ENCODE measurements around the gene ADAMTS17.

Gene ADAMTS17

GRCh38 chr15:100134586-100134985 is 207.2 kb downstream of the ADAMTS17 start:
- TF ChIP-seq, protein P1, sequence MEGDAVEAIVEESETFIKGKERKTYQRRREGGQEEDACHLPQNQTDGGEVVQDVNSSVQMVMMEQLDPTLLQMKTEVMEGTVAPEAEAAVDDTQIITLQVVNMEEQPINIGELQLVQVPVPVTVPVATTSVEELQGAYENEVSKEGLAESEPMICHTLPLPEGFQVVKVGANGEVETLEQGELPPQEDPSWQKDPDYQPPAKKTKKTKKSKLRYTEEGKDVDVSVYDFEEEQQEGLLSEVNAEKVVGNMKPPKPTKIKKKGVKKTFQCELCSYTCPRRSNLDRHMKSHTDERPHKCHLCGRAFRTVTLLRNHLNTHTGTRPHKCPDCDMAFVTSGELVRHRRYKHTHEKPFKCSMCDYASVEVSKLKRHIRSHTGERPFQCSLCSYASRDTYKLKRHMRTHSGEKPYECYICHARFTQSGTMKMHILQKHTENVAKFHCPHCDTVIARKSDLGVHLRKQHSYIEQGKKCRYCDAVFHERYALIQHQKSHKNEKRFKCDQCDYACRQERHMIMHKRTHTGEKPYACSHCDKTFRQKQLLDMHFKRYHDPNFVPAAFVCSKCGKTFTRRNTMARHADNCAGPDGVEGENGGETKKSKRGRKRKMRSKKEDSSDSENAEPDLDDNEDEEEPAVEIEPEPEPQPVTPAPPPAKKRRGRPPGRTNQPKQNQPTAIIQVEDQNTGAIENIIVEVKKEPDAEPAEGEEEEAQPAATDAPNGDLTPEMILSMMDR (IDR thresholded peaks at IDR 0.05; ENCODE audit: low read depth, low read length, missing control alignments): no peak
- DNase-seq (ENCODE audit: low read depth): no peak
- no peak overlapping the region for H3K4me3 ChIP-seq (ENCODE audit: low read depth, low read length)

DNA sequence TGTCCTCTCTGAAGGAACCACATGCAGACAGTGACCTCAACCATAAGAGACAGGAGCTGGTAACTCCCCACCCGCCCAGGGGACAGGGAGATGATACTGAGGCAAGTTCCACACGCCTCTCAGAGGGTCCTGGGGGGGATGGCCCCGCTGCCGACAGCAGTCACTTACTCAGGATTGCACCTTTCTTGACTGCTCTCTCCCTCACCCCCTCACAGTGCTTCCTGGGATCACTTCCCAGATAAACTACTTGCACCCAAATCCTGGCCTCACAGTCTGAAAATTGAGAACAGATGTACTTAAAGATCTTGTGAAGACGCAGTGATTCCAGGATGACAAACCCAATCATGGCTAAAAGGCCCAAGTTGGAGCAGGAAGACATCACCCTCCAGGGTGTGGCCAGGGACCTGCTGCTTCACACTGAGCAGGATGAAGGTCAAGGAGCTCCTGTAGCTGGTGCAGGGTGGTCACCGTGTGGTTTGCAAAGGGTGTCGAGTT is 207.6 kb downstream of the ADAMTS17 start:
- no peak for DNase-seq (ENCODE audit: low read depth)
- TF ChIP-seq, protein P1 (IDR thresholded peaks at IDR 0.05; ENCODE audit: low read depth, low read length, missing control alignments): no peak
- H3K4me3 ChIP-seq (ENCODE audit: low read depth, low read length): no peak overlapping the region

DNA sequence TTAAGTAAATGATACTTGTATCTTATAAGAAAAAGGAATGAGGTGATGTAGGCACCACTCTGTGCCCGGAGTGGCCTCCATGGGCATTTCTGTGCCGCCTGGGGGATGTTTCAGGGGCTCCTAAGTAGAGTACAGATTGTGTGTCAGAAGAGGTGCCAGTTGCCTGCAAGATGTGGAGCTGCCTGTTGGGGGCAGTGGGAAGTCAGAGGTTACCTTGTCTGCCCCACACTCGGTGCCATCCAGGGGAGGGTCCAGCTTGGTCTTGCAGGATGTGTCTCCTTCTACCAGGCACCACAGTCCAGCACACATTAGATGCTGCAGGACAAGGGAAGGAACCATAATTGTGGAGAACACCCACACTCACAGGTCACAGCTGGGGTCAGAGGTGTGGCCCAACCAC is 208.8 kb downstream of the ADAMTS17 start:
- no peak overlapping the region for H3K4me3 ChIP-seq (ENCODE audit: low read depth, low read length)
- TF ChIP-seq, protein P1 (IDR thresholded peaks at IDR 0.05; ENCODE audit: low read depth, low read length, missing control alignments): peak; percentile 9
- DNase-seq (ENCODE audit: low read depth): no peak

GRCh38 chr15:100132309-100132708 is 209.5 kb downstream of the ADAMTS17 start:
- H3K4me3 ChIP-seq (ENCODE audit: low read depth, low read length): no peak overlapping the region
- DNase-seq (ENCODE audit: low read depth): no peak
- TF ChIP-seq, protein P1 (IDR thresholded peaks at IDR 0.05; ENCODE audit: low read depth, low read length, missing control alignments): no peak

DNA sequence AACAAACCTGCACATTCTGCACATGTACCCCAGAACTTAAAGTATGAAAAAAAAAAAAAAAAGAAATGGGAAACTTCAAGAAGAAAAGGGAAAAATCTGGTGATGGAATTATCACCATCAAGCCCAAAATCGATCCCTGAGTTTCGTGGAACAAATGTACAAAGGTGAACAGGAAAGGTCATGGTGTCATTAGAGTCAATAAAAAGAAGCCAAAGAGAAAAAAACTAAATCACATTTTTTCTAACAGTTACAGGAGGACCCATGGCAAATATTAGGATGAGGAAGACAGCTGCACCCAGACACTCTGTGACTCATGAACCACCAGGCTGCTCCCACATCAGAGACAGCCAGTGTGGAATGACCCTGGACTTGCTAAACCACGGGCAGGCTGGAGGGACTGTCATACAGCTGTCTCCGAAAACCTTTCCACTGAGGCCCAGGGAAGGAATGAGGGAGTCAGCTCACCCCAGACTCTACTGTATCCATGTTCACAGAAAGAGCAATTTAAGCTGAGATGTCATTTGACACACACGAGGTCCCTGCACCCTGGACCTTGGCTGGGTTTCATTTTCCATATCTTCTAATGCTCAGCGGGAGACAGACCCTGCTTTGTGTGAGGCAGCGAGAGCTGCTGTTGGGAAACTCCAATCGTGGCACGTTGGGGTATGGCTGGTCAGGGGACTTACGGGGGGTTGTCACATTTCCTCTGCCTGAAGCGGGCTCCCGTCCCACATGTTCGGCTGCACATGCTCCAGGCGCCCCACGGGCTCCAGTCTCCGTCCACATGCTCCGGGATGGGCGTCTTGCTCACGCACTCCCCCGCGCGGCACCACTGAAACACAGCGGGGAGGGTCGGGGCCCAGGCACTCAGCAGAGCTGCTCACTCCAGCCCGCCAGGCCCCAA is 210.2 kb downstream of the ADAMTS17 start:
- DNase-seq (ENCODE audit: low read depth): no peak
- peak overlapping the region; percentile 38 for H3K4me3 ChIP-seq (ENCODE audit: low read depth, low read length)
- TF ChIP-seq, protein P1 (IDR thresholded peaks at IDR 0.05; ENCODE audit: low read depth, low read length, missing control alignments): peak; percentile 56

- TF ChIP-seq, protein P1 (IDR thresholded peaks at IDR 0.05; ENCODE audit: low read depth, low read length, missing control alignments): no peak
- H3K4me3 ChIP-seq (ENCODE audit: low read depth, low read length): no peak overlapping the region
- DNase-seq (ENCODE audit: low read depth): no peak
Measured at GRCh38 chr15:100129677-100130076, 212.1 kb downstream of the ADAMTS17 start.

Measured in GM12864 (cell line).